Mesenchymal stem cell (in vitro differentiated cells and primary cell): ENCODE results near the gene MAU2.

Experiments used
- DNase-seq: peaks from one replicate; pipeline ENCODE4 v3.0.0-alpha.2; 2013
- H2AFZ ChIP-seq: one replicate; pipeline ENCODE4 v1.6.1; 2013; ENCODE audit warnings: low read depth, mild to moderate bottlenecking, control low read depth, inconsistent platforms, low read length, moderate library complexity
- H2AK5ac ChIP-seq: 2 replicates; pipeline ENCODE4 v1.6.1; 2013; ENCODE audit warnings: low read length, moderate library complexity, mild to moderate bottlenecking, inconsistent platforms; ENCODE audit not compliant: severe bottlenecking
- H2BK120ac ChIP-seq: one replicate; pipeline ENCODE4 v1.6.1; 2013; ENCODE audit warnings: low read depth, mild to moderate bottlenecking, inconsistent platforms, low read length, moderate library complexity
- H2BK12ac ChIP-seq, 2 experiments: one replicate each; pipeline ENCODE4 v1.6.1; 2013; ENCODE audit warnings: inconsistent platforms in 2 of 2, low read length in 2 of 2, mild to moderate bottlenecking in 2 of 2, moderate library complexity in 2 of 2, control low read depth in 1 of 2
- H2BK15ac ChIP-seq: one replicate; pipeline ENCODE4 v1.6.1; 2013; ENCODE audit warnings: mild to moderate bottlenecking, low read depth, inconsistent platforms; ENCODE audit not compliant: poor library complexity, severe bottlenecking
- H2BK5ac ChIP-seq: 2 replicates; pipeline ENCODE4 v1.6.1; 2013; ENCODE audit warnings: low read depth, mild to moderate bottlenecking, low read length, control low read depth, inconsistent platforms; ENCODE audit not compliant: poor library complexity, severe bottlenecking
- H3K14ac ChIP-seq, 2 experiments: one replicate each; pipeline ENCODE4 v1.6.1; 2013; ENCODE audit warnings: inconsistent platforms in 2 of 2, low read length in 2 of 2, control low read depth in 1 of 2, mild to moderate bottlenecking in 1 of 2, moderate library complexity in 1 of 2
- H3K18ac ChIP-seq, 2 experiments: one replicate each; pipeline ENCODE4 v1.6.1; 2013; ENCODE audit warnings: inconsistent platforms in 2 of 2, low read length in 2 of 2, control low read depth in 1 of 2, low read depth in 1 of 2, mild to moderate bottlenecking in 1 of 2
- H3K23ac ChIP-seq, 2 experiments: one replicate each; pipeline ENCODE4 v1.6.1; 2013; ENCODE audit warnings: inconsistent platforms in 2 of 2, low read length in 2 of 2, mild to moderate bottlenecking in 2 of 2, moderate library complexity in 2 of 2, control low read depth in 1 of 2
- H3K27ac ChIP-seq: 2 replicates; pipeline ENCODE4 v1.5.1; 2013; ENCODE audit warnings: mild to moderate bottlenecking, moderate library complexity, low read length, control low read depth, inconsistent platforms; ENCODE audit not compliant: poor library complexity, severe bottlenecking
- H3K27me3 ChIP-seq, 2 experiments: 2 replicates each; pipeline versions ENCODE4 v1.6.1 to v1.7.0; 2013; ENCODE audit warnings: low read length in 2 of 2, mild to moderate bottlenecking in 2 of 2, moderate library complexity in 2 of 2, control low read depth in 1 of 2, inconsistent platforms in 1 of 2; ENCODE audit not compliant: control insufficient read depth in 1 of 2, insufficient read depth in 1 of 2
- H3K36me3 ChIP-seq, 2 experiments: 2 replicates each; pipeline versions ENCODE4 v1.6.1 to v1.7.0; 2013; ENCODE audit warnings: low read length in 2 of 2, control low read depth in 1 of 2, inconsistent platforms in 1 of 2, low read depth in 1 of 2, mild to moderate bottlenecking in 1 of 2; ENCODE audit not compliant: insufficient read depth in 2 of 2, control insufficient read depth in 1 of 2
- H3K4ac ChIP-seq, 2 experiments: one replicate each; pipeline ENCODE4 v1.6.1; 2013; ENCODE audit warnings: inconsistent platforms in 2 of 2, low read length in 2 of 2, mild to moderate bottlenecking in 2 of 2, moderate library complexity in 2 of 2, control low read depth in 1 of 2, low read depth in 1 of 2
- H3K4me1 ChIP-seq: 2 replicates; pipeline ENCODE4 v1.6.1; 2013; ENCODE audit warnings: low read depth, low read length, control low read depth; ENCODE audit not compliant: control insufficient read depth, insufficient read depth
- H3K4me2 ChIP-seq: 2 replicates; pipeline ENCODE4 v1.6.1; 2013; ENCODE audit warnings: low read length, mild to moderate bottlenecking, inconsistent platforms; ENCODE audit not compliant: poor library complexity, severe bottlenecking
- H3K4me3 ChIP-seq, 2 experiments: 2 replicates each; pipeline versions ENCODE4 v1.5.1 to v1.7.0; 2013; ENCODE audit warnings: low read length in 2 of 2, mild to moderate bottlenecking in 2 of 2, control low read depth in 1 of 2, low read depth in 1 of 2; ENCODE audit not compliant: insufficient read depth in 1 of 2
- H3K79me1 ChIP-seq: replicated peaks from 2 replicates; pipeline ENCODE4 v1.6.1; 2013; ENCODE audit warnings: mild to moderate bottlenecking, control low read depth, low read length, inconsistent platforms; ENCODE audit not compliant: poor library complexity, severe bottlenecking
- H3K9ac ChIP-seq: 2 replicates; pipeline ENCODE4 v1.7.0; 2013; ENCODE audit warnings: mild to moderate bottlenecking, low read length, moderate library complexity
- H3K9me3 ChIP-seq: 2 replicates; pipeline ENCODE4 v1.7.0; 2013; ENCODE audit warnings: mild to moderate bottlenecking, low read length; ENCODE audit not compliant: control insufficient read depth
- H4K8ac ChIP-seq: one replicate; pipeline ENCODE4 v1.6.1; 2013; ENCODE audit warnings: inconsistent platforms, mild to moderate bottlenecking, low read length, moderate library complexity
- H4K91ac ChIP-seq: one replicate; pipeline ENCODE4 v1.6.1; 2013; ENCODE audit warnings: mild to moderate bottlenecking, low read length, inconsistent platforms
- WGBS: methylation state at CpG from one replicate; pipeline ENCODE4 v1.1.7; 2013; ENCODE audit warnings: mixed read lengths; 5-methylcytosine and 5-hydroxymethylcytosine counted together

The MAU2 gene

DNA sequence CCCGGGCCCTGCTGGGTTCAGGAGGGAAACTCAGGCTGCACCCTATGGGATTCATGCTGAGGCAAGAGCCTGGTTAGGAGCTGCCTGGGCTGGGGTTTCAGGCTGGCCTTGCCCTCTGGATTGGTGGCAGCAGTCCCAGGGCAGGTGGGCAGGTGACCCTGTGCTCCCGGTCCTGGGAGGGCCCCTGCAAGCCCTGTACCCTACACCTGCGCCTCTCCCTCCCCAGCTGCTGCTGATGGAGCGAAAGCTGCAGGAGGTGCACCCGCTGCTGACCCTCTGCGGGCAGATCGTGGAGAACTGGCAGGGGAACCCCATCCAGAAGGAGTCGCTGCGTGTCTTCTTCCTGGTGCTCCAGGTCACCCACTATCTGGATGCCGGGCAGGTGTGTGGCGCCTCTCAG, 20.4 kb downstream of the MAU2 start:
- H2BK5ac ChIP-seq, result no peak overlapping the region
- peaks cover 5% of the 10 kb centered on the region for H3K4me1 ChIP-seq
- H3K4ac ChIP-seq, result no peak overlapping the region
- H3K4me3 ChIP-seq, result no peak overlapping the region
- H4K8ac ChIP-seq, result no peak overlapping the region
- peaks cover 35% of the 10 kb centered on the region for H3K79me1 ChIP-seq
- WGBS, result 97% methylated on average over 11 of the region's 11 CpGs
- no peaks in the 10 kb centered on the region for H3K9me3 ChIP-seq
- no peak overlapping the region for H2BK15ac ChIP-seq
- no peak overlapping the region for H2AFZ ChIP-seq
- no peak overlapping the region for H3K4me2 ChIP-seq
- H3K14ac ChIP-seq, result no peak overlapping the region
- H3K27me3 ChIP-seq, result no peaks in the 10 kb centered on the region
- no peak overlapping the region for H2BK12ac ChIP-seq
- no peak overlapping the region for H3K23ac ChIP-seq
- DNase-seq, result no peak
- H3K36me3 ChIP-seq, result peaks cover 83 to 87% of the 10 kb centered on the region in 2 experiments
- no peak overlapping the region for H2BK120ac ChIP-seq
- no peak overlapping the region for H4K91ac ChIP-seq
- no peak overlapping the region for H3K27ac ChIP-seq
- no peak overlapping the region for H3K9ac ChIP-seq
- H2AK5ac ChIP-seq, result no peak overlapping the region
- no peak overlapping the region for H3K18ac ChIP-seq

GRCh38 chr19:19342086-19343015, 21.7 kb downstream of the MAU2 start:
- Histone ChIP-seq H2BK120ac (no peak overlapping the region), H2AFZ (no peak overlapping the region), H3K4me3 (no peak overlapping the region), H4K91ac (no peak overlapping the region), H2BK5ac (no peak overlapping the region), H2AK5ac (no peak overlapping the region), H3K4ac (no peak overlapping the region), H3K9ac (no peak overlapping the region), H3K79me1 (peaks cover 33% of the 10 kb centered on the region), H3K36me3 (peaks cover 83 to 90% of the 10 kb centered on the region in 2 experiments), H2BK12ac (no peak overlapping the region), H4K8ac (no peak overlapping the region), H3K23ac (no peak overlapping the region), H3K27me3 (no peaks in the 10 kb centered on the region), H3K27ac (no peak overlapping the region), H3K18ac (no peak overlapping the region), H3K14ac (no peak overlapping the region), H3K4me1 (peaks cover 5% of the 10 kb centered on the region), H3K4me2 (no peak overlapping the region), H2BK15ac (no peak overlapping the region), H3K9me3 (no peaks in the 10 kb centered on the region)
- DNase-seq, result peak; percentile 62
- 62% methylated on average over 28 of the region's 28 CpGs for WGBS

- peaks cover 5% of the 10 kb centered on the region for H3K4me1 ChIP-seq
- H3K9ac ChIP-seq, result no peak overlapping the region
- no peak for DNase-seq
- no peak overlapping the region for H3K14ac ChIP-seq
- H3K4me3 ChIP-seq, result no peak overlapping the region
- no peak overlapping the region for H4K8ac ChIP-seq
- H2AK5ac ChIP-seq, result no peak overlapping the region
- no peak overlapping the region for H3K27ac ChIP-seq
- no peak overlapping the region for H3K4me2 ChIP-seq
- H3K27me3 ChIP-seq, result no peaks in the 10 kb centered on the region
- H3K4ac ChIP-seq, result no peak overlapping the region
- H3K18ac ChIP-seq, result no peak overlapping the region
- no peak overlapping the region for H3K23ac ChIP-seq
- H4K91ac ChIP-seq, result no peak overlapping the region
- no peaks in the 10 kb centered on the region for H3K9me3 ChIP-seq
- no peak overlapping the region for H2BK12ac ChIP-seq
- H2BK5ac ChIP-seq, result no peak overlapping the region
- no peak overlapping the region for H2BK120ac ChIP-seq
- no peak overlapping the region for H2BK15ac ChIP-seq
- H3K79me1 ChIP-seq, result peaks cover 27% of the 10 kb centered on the region
- WGBS, result 69% methylated on average over 7 of the region's 7 CpGs
- H3K36me3 ChIP-seq, result peaks cover 81 to 89% of the 10 kb centered on the region in 2 experiments
- no peak overlapping the region for H2AFZ ChIP-seq
These were observed 22.4 kb downstream of the MAU2 start for GRCh38 chr19:19343016-19343362.

GRCh38 chr19:19343762-19344161, 23.1 kb downstream of the MAU2 start:
- Histone ChIP-seq H2BK5ac (no peak overlapping the region), H3K27me3 (no peaks in the 10 kb centered on the region), H3K14ac (no peak overlapping the region), H2BK120ac (no peak overlapping the region), H4K91ac (no peak overlapping the region), H3K79me1 (peaks cover 20% of the 10 kb centered on the region), H3K9ac (no peak overlapping the region), H3K4me1 (peaks cover 3% of the 10 kb centered on the region), H3K36me3 (peaks cover 79 to 89% of the 10 kb centered on the region in 2 experiments), H3K27ac (no peak overlapping the region), H3K23ac (peak overlapping the region in 1 of 2 experiments; percentile 50), H2AK5ac (no peak overlapping the region), H3K4me2 (no peak overlapping the region), H2BK12ac (no peak overlapping the region), H3K18ac (no peak overlapping the region), H3K9me3 (no peaks in the 10 kb centered on the region), H4K8ac (no peak overlapping the region), H3K4ac (no peak overlapping the region), H2BK15ac (no peak overlapping the region), H2AFZ (no peak overlapping the region), H3K4me3 (peak overlapping the region in 1 of 2 experiments; percentile 14)
- 88% methylated on average over 14 of the region's 14 CpGs for WGBS
- DNase-seq, result no peak
